Large intestine (tissue), 3 donors: Measurements from ENCODE around the gene ISCU. TPM values are rescaled to one million over a fixed set of nuclear protein-coding genes. Genes with fewer than 3 reads are reported as not detected.

Experiments
- DNase-seq, 2 donors: peaks; one replicate each; pipeline versions ENCODE4 v3.0.0 to v3.0.0-alpha.2; 2013
- H3K27ac ChIP-seq: one replicate; pipeline ENCODE4 v1.5.1; 2013; ENCODE audit warnings: low read length
- H3K27me3 ChIP-seq: 2 replicates; pipeline ENCODE4 v1.6.1; 2013; ENCODE audit warnings: low read length; ENCODE audit not compliant: control insufficient read depth, insufficient read depth
- H3K36me3 ChIP-seq: 2 replicates; pipeline ENCODE4 v1.6.1; 2013; ENCODE audit warnings: low read length; ENCODE audit not compliant: control insufficient read depth, insufficient read depth
- H3K4me1 ChIP-seq: one replicate; pipeline ENCODE4 v1.6.1; 2013; ENCODE audit warnings: low read length; ENCODE audit not compliant: control insufficient read depth, insufficient read depth
- H3K4me3 ChIP-seq: one replicate; pipeline ENCODE4 v1.5.1; 2013; ENCODE audit warnings: low read length
- H3K9me3 ChIP-seq: one replicate; pipeline ENCODE4 v1.6.1; 2013; ENCODE audit warnings: mild to moderate bottlenecking, low read depth, low read length, moderate library complexity; ENCODE audit not compliant: control insufficient read depth
- WGBS: methylation state at CpG from one replicate; pipeline ENCODE4 v1.1.5; 2013; ENCODE audit warnings: low lambda C conversion rate; ENCODE audit not compliant: insufficient coverage; 5-methylcytosine and 5-hydroxymethylcytosine counted together
- polyA plus RNA-seq: library from polyadenylated mRNA; unstranded; fragments of 120-200 nt; gene quantifications from one replicate; pipeline ENCODE4 v1.2.1, GENCODE V29; 2013

ISCU gene
- polyA plus RNA-seq, 1 donor = 103 TPM

DNA sequence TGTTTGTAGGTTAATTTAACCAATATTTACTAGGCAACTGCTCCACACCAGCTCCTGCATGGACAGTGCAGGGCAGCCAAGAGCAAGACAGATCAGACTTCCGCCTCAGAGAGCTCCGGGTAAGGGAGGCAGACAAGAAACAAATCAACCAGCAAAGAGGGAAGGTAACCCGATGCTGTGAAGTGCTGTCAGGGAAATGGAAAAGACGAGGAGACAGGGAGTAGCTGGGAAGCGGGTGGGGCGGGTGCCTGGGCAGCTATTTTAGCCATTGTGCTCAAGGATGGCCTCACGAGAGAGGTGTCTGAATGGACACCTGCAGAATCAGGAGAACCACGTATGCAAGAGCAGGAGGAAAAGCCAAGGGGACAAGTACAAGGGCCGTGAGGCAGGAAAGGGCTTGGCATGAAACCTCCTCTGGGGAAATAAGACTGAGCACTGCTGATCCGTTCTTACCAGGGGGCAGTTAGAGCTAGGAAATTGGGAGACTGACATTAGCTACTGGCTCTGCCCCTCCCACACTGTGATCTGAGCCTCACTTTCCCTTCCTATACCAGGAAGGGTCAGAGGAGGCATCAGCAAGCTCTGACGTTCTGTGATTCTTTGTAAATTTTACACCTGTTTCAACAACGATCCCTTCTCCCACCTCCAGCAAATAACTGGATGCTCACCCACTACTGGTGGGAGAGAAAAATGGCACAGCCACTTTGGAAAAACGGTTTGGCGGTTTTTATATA lies 42.0 kb downstream of the ISCU start:
- Histone ChIP-seq H3K27ac (no peak overlapping the region), H3K27me3 (no peaks in the 10 kb centered on the region), H3K4me1 (no peaks in the 10 kb centered on the region), H3K36me3 (no peaks in the 10 kb centered on the region), H3K4me3 (no peak overlapping the region), H3K9me3 (peaks cover 7% of the 10 kb centered on the region)
- WGBS = 0% methylated on average over 1 of the region's 14 CpGs
- DNase-seq = no peak

DNA sequence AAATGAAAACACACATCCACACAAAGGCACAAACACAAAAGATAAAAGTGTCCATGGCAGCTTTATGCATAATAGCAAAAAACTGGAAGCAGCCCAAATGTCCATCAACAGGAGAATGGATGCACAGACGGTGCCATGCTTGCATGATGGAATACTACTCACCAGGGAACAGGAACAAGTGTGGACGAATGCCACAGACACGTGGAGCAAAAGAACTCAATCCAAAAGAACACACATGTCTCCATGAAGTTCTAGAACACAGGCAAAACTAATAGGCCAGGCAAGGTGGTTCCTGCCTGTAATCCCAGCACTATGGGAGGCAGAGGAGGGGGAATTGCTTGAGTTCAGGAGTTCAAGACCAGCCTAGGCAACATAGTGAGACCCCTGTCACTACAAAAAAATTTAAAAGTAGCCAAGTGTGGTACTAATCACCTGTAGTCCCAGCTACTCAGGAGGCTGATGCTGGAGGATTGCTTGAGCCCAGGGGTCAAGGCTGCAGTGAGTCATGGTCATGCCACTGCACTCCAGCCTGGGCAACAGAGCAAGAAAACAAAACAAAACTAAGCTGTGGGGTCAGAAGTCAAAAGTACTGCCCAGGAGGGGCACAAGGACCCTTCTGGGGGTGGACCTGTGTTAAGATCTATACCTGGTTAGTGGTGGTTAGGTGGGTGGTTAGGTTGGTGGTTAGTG lies 42.7 kb downstream of the ISCU start:
- peaks cover 7% of the 10 kb centered on the region for H3K9me3 ChIP-seq
- no CpG with 5 or more reads among the region's 3 CpGs for whole genome bisulfite sequencing
- no peak for DNase-seq

DNA sequence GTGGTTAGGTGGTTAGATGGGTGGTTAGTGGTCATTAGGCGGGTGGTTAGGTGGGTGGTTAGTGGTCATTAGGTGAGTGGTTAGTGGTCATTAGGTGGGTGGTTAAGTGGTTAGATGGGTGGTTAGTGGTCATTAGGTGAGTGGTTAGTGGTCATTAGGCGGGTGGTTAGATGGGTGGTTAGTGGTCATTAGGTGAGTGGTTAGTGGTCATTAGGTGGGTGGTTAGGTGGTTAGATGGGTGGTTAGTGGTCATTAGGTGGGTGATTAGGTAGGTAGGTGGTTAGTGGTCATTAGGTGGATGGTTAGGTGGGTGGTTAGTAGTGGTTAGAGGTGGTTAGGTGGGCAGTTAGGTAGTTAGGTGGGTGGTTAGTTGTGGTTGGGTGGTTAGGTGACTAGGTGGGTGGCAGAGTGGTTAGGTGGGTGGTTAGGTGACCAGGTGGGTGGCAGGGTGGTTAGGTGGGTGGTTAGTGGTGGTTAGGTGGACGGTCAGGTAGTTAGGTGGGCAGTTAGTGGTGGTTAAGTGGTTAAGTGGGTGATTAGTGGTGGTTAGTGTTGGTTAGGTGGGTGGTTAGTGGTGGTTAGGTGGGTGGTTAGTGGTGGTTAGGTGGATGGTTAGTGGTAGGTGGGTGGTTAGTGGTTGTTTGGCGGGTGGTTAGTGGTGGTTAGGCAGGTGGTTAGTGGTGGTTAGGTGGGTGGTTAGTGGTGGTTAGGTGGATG lies 43.5 kb downstream of the ISCU start:
- H3K27me3 ChIP-seq = peaks cover 5% of the 10 kb centered on the region
- WGBS = 100% methylated on average over 1 of the region's 4 CpGs
- no peak for DNase-seq

More for the DNA sequence above, 42.7 kb downstream of the ISCU start:
- Histone ChIP-seq H3K27me3 (peaks cover 4% of the 10 kb centered on the region), H3K36me3 (no peaks in the 10 kb centered on the region), H3K27ac (no peak overlapping the region), H3K4me1 (no peaks in the 10 kb centered on the region), H3K4me3 (no peak overlapping the region)

DNA sequence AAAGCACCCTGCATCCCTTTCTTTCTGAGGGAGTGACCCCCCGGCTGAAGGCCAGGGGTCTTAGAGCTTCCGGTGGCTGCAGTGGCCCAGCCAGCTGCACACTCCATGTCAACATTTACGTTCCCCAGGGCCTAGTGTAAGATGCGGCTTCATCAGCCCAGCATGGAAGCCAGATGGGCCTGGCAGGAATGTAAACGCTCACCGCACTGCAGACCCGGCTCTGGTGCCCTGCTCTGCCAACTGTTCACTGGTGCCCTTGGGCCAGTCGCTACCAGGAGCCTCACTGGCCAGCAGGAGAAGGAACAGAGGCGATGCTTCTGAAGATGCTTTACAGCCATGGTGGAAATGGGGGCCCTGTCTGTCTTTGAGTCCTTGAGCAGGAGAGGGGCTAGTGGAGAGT lies 44.1 kb downstream of the ISCU start:
- H3K4me1 ChIP-seq = no peaks in the 10 kb centered on the region
- H3K27ac ChIP-seq = no peak overlapping the region
- peaks cover 5% of the 10 kb centered on the region for H3K27me3 ChIP-seq
- WGBS = no CpG with 5 or more reads among the region's 9 CpGs
- no peaks in the 10 kb centered on the region for H3K36me3 ChIP-seq
- DNase-seq = no peak
- H3K4me3 ChIP-seq = no peak overlapping the region
- peaks cover 7% of the 10 kb centered on the region for H3K9me3 ChIP-seq

More for the DNA sequence above, 43.5 kb downstream of the ISCU start:
- peaks cover 7% of the 10 kb centered on the region for H3K9me3 ChIP-seq
- H3K4me1 ChIP-seq = no peaks in the 10 kb centered on the region
- H3K4me3 ChIP-seq = no peak overlapping the region
- no peaks in the 10 kb centered on the region for H3K36me3 ChIP-seq
- H3K27ac ChIP-seq = no peak overlapping the region

DNA sequence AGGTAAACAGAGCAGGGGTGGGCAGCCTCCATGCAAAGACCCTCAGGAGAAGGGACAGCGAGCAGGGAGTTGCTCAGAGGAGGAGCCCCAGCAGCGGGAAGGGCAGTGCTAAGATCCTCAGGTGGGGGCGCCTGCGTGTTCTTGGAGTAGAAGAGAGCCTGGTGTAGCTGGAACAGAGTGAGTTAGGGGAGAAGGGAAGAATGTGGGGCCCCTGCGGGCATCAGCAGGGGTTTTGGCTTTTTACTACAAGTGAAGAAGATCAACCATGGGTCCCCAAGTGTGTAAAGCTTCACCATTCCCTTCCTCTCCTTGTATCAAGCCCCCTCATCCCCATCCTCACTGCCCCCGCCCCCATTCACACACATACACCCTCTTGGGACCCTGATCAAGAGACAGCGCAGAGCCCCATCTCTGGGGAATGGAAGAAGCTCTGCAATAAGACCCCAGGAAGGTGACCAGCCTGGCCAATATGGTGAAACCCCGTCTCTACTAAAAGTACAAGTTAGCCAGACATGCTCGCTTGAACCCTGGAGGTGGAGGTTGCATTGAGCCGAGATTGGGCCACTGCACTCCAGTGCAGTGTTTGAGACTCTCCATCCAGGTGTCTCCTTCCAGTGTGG lies 45.7 kb downstream of the ISCU start:
- DNase-seq = no peak
- no CpG with 5 or more reads among the region's 10 CpGs for WGBS

DNA sequence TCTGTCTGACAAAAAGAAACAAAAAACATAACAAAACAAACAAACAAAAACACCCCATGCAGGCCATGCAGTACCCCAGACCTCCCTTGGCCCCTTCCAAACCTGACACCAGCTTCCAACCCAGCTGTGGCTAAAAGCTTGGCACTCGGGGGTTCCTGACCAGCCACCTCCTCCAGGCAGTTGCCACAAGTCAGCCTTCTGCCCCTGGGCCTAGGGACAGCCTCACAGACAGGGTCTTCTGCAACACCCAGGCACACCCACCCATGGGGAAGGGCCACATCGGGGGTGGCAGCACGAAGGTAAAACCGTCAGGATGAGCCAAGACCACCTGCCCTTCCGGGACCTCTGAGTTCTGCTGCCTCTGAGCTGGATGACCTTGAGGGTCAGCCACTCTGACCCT lies 46.2 kb downstream of the ISCU start:
- Histone ChIP-seq H3K36me3 (no peaks in the 10 kb centered on the region), H3K4me3 (no peak overlapping the region), H3K27me3 (peaks cover 5% of the 10 kb centered on the region), H3K4me1 (no peaks in the 10 kb centered on the region), H3K9me3 (peaks cover 7% of the 10 kb centered on the region), H3K27ac (no peak overlapping the region)
- no peak for DNase-seq
- no CpG with 5 or more reads among the region's 5 CpGs for WGBS

More for the DNA sequence above, 45.7 kb downstream of the ISCU start:
- H3K27me3 ChIP-seq = peaks cover 5% of the 10 kb centered on the region
- peaks cover 7% of the 10 kb centered on the region for H3K9me3 ChIP-seq
- H3K36me3 ChIP-seq = no peaks in the 10 kb centered on the region
- no peak overlapping the region for H3K4me3 ChIP-seq
- H3K27ac ChIP-seq = no peak overlapping the region
- no peaks in the 10 kb centered on the region for H3K4me1 ChIP-seq

DNA sequence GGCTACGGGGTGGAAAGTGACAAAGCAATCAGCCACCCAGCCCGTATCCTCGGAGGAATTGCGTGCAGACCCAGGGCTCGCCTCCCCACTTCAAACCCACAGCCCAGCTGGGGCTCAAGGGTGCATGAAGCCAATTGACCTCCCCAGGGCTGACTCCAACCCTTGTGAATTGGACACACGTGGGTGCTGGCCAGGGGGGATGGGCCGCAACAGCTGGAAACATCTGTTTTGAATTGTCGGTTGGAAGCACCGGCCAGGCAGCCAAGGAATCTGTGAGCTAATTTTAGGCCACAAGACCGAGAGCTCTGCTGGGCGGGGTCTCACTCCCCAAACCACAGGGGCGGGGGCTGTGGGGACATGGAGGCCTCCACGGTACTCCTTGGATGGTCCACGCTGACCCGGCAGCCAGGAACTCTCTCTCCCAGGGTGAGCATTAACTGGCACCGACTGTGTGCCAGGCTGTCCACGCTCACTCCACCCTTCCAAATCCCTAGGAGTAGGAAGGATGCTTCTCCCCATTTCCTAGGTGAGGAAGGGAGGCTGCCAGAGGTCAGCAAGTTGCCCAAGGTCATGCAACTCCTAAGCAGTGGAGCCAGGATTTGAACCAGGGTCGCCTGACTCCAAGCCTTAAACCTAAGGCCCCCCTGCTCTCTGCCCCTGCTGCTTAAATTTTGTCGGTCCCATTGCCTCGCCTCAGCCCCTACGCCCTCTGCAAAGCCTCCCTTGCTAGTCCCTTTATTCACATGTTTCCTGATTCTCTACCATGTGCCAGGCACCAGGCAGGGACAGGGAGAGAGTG lies 47.3 kb downstream of the ISCU start:
- Histone ChIP-seq H3K36me3 (no peaks in the 10 kb centered on the region), H3K27me3 (peaks cover 5% of the 10 kb centered on the region), H3K4me3 (no peak overlapping the region), H3K27ac (no peak overlapping the region), H3K4me1 (no peaks in the 10 kb centered on the region), H3K9me3 (peaks cover 7% of the 10 kb centered on the region)
- no CpG with 5 or more reads among the region's 21 CpGs for WGBS
- DNase-seq = peak; percentile 63 to 64

DNA sequence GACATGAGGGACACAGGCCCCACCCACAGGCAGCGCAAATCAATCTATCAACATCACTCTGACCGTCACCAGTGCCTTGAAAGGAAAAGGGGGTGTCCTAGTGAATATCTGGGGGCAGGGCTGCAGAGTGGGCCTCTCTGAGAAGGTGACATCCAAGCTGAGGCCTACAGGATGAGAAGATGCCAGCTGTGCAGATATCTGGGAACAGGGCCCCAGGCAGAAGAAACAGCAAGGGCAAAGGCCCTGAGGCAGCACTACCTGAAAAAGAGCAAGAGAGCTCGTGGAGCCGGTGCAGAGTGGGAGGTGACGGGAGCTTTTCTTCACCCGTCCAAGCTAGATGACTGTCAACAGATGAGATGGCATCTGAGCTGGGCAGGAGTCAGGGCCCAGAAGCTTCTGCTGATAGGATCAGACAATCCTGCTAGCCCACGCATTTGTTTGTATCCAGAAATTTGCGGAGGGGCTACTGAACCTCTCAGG lies 48.0 kb downstream of the ISCU start:
- Histone ChIP-seq H3K27ac (no peak overlapping the region), H3K4me3 (no peak overlapping the region), H3K36me3 (no peaks in the 10 kb centered on the region), H3K27me3 (peaks cover 5% of the 10 kb centered on the region), H3K4me1 (no peaks in the 10 kb centered on the region), H3K9me3 (peaks cover 7% of the 10 kb centered on the region)
- WGBS = no CpG with 5 or more reads among the region's 8 CpGs
- no peak for DNase-seq

DNA sequence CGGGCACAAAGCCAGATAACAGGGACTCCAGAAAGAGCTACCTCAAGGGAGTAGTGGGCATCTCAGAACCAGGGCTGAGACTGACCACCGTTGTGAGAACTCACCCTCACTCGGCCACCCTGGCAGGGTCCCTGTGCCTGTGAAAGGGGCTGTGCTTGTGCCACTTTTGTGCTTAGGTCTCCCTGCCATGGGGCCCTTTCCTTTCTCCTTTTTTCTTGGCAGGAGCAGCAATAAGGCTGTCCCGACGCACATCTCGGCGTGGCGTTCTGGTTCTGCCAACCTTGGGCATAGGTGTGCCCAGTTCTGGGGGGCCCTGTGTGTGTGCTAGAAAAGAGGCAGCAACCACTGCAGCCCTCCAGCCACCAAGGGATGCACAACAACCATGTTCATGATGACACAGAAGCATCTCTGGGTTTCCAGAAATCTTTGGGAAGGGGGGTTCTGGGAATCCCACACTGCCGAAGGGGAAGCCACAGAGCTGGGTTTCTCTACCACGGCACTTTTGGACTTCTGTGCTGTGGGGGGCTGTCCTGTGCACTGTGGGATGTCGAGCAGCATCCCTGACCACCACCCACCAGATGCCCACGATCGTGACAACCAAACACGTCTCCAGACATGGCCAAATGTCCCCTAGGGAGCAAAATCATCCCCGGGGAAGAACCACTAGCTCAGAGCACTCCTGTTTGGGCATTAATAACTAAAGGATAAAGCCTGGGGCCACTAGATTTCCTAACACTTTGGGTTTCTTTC lies 48.6 kb downstream of the ISCU start:
- H3K4me1 ChIP-seq = no peaks in the 10 kb centered on the region
- no peak overlapping the region for H3K4me3 ChIP-seq
- H3K36me3 ChIP-seq = no peaks in the 10 kb centered on the region
- peaks cover 5% of the 10 kb centered on the region for H3K27me3 ChIP-seq
- WGBS = no CpG with 5 or more reads among the region's 15 CpGs
- peaks cover 1% of the 10 kb centered on the region for H3K9me3 ChIP-seq
- no peak for DNase-seq
- H3K27ac ChIP-seq = no peak overlapping the region
